ENCODE data around the gene WDR91. TPM values are rescaled to one million over a fixed set of nuclear protein-coding genes. Genes with fewer than 3 reads are reported as not detected.
A peak's percentile ranks its signal among the peaks of the same experiment; 100 is the strongest.
"Not testable (repeated sequence)": the region's sequence is repeated elsewhere in the genome, so short reads cannot be mapped to it uniquely, and the experiment has no call there.

The WDR91 gene
- total RNA-seq, 1 experiment from 2014 or later: 10.1 TPM

DNA sequence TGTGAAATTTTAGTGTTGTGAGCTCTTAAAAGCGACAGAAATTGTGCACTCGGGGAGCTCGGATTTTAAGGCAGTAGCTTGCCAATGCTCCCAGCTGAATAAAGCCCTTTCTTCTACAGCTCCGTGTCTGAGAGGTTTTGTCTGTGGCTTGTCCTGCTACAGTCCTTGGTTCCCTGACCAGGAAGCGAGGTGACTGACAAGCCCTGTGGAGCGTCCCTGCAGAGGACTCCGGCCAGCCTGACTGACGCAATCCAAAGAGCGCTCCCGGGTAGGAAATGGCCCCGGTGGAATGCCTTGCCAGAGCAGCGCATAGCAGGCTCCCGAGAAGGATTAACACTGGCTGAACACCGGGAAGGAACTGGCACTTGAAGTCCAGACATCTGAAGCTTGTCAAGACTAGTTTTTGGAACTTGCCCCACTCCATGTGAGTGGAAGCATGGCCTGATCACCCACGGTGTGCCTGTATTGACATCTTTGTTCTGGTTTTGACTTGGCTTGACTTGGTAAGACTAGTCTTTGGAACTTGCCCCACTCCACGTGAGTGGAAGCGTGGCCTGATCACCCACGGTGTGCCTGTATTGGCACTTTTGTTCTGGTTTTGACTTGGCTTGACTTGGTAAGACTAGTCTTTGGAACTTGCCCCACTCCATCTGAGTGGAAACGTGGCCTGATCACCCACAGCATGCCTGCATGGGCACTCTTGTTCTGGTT lies 39.6 kb downstream of the WDR91 start:
- H3K9me2 ChIP-seq (ENCODE audit: insufficient read depth); RAD21 ChIA-PET (ENCODE audit: low non-redundant PET in 1 of 2, low total read pairs in 2 of 2, uncharacterized antibody in 2 of 2, unreplicated experiment in 2 of 2); DNase-seq (ENCODE audit: low read depth, low spot score); BruUV-seq (replicated peaks); H4K20me1 ChIP-seq (ENCODE audit: insufficient read depth); ATAC-seq; intact Hi-C loops (cut with micrococcal nuclease); H3K9ac ChIP-seq (ENCODE audit: low read length); H3K9me3 ChIP-seq (ENCODE audit: control insufficient read depth in 1 of 2, insufficient read depth in 1 of 2, low read depth in 1 of 2, low read length in 2 of 2); CTCF ChIA-PET; H3K4me3 ChIP-seq (replicated peaks in 1 of 2; ENCODE audit: low read depth in 1 of 2, low read length in 2 of 2); POLR2A ChIA-PET; H3K27me3 ChIP-seq (ENCODE audit: insufficient read depth, low read length); H2AFZ ChIP-seq (ENCODE audit: low read depth, low read length, poor library complexity, severe bottlenecking): not testable (repeated sequence)
- Histone ChIP-seq H3K4me1 (ENCODE audit: control insufficient read depth in 1 of 2, insufficient read depth in 2 of 2, low read length in 2 of 2) (peaks cover 0 to 22% of the 10 kb centered on the region in 2 experiments; a peak in 2 of 4 replicates), H3K79me2 (ENCODE audit: insufficient read depth, low read length) (peaks cover 29% of the 10 kb centered on the region), H3K4me2 (ENCODE audit: low read length) (peak overlapping the region; percentile 98), H3K27ac (ENCODE audit: low read depth, low read length) (peak overlapping the region; percentile 92; the same call in 1 of the 2 replicates), H3K36me3 (ENCODE audit: control insufficient read depth in 1 of 2, insufficient read depth in 2 of 2, low read length in 2 of 2) (peaks cover 7 to 21% of the 10 kb centered on the region in 2 experiments; a peak in 2 of 4 replicates)

DNA sequence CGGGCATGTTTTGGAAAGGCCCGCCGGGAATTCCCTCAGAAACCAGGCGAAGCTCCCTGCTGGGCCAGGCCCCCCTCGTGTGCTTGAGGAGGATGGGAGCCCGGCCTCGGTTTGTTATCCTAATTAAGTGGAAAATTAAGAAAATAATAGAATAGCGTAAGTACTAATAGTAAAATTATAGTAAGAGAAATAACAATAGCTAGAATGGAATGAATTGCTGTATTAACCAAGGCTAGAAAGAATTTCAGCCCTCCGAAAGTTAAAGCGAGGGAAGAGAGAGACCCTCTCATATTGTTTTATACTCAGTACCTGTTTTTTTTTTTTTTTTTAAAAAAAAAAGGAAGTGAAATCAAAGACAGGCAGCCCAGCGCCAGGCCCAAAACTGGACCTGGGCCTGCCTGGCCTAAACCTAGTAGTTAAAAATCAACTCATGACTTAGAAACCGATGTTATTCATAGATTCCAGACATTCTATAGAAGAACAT lies 40.3 kb downstream of the WDR91 start:
- DNase-seq (ENCODE audit: low read depth, low spot score); intact Hi-C loops (cut with micrococcal nuclease): not testable (repeated sequence)
- CTCF ChIA-PET: interaction anchor here (0.6 kb wide), 1 partner anchor 64 kb away, joined by 4 read pairs; no protein-coding TSS in a partner anchor

More for the DNA sequence above, 40.3 kb downstream of the WDR91 start:
- H3K4me2 ChIP-seq (ENCODE audit: low read length): peak overlapping the region; percentile 98
- H3K9me3 ChIP-seq (ENCODE audit: control insufficient read depth in 1 of 2, insufficient read depth in 1 of 2, low read depth in 1 of 2, low read length in 2 of 2); H3K27me3 ChIP-seq (ENCODE audit: insufficient read depth, low read length); H4K20me1 ChIP-seq (ENCODE audit: insufficient read depth); H3K9me2 ChIP-seq (ENCODE audit: insufficient read depth); ATAC-seq; H2AFZ ChIP-seq (ENCODE audit: low read depth, low read length, poor library complexity, severe bottlenecking): not testable (repeated sequence)
- RAD21 ChIA-PET (ENCODE audit: low non-redundant PET in 1 of 2, low total read pairs in 2 of 2, uncharacterized antibody in 2 of 2, unreplicated experiment in 2 of 2): interaction anchor here in 1 of 2 experiments (0.6 kb wide), 1 partner anchor 485 kb away, joined by 3 read pairs; no protein-coding TSS in a partner anchor
- peak overlapping the region; percentile 92 for H3K27ac ChIP-seq (ENCODE audit: low read depth, low read length)
- H3K4me1 ChIP-seq (ENCODE audit: control insufficient read depth in 1 of 2, insufficient read depth in 2 of 2, low read length in 2 of 2): peaks cover 0 to 18% of the 10 kb centered on the region in 2 experiments; a peak in 2 of 4 replicates
- peaks cover 29% of the 10 kb centered on the region for H3K79me2 ChIP-seq (ENCODE audit: insufficient read depth, low read length)
- H3K4me3 ChIP-seq (replicated peaks in 1 of 2; ENCODE audit: low read depth in 1 of 2, low read length in 2 of 2): peak overlapping the region; percentile 81 to 83
- H3K36me3 ChIP-seq (ENCODE audit: control insufficient read depth in 1 of 2, insufficient read depth in 2 of 2, low read length in 2 of 2): peaks cover 7 to 26% of the 10 kb centered on the region in 2 experiments; a peak in 2 of 4 replicates
- BruUV-seq (replicated peaks): TSS peak; percentile 87
- peak overlapping the region; percentile 93 for H3K9ac ChIP-seq (ENCODE audit: low read length)
- POLR2A ChIA-PET: interaction anchor here (0.9 kb wide), 1 partner anchor 9 kb away, joined by 3 read pairs; no protein-coding TSS in a partner anchor
